ENCODE data around the gene UBR7.
"Not testable (repeated sequence)": the region's sequence is repeated elsewhere in the genome, so short reads cannot be mapped to it uniquely, and the experiment has no call there.

The UBR7 gene

DNA sequence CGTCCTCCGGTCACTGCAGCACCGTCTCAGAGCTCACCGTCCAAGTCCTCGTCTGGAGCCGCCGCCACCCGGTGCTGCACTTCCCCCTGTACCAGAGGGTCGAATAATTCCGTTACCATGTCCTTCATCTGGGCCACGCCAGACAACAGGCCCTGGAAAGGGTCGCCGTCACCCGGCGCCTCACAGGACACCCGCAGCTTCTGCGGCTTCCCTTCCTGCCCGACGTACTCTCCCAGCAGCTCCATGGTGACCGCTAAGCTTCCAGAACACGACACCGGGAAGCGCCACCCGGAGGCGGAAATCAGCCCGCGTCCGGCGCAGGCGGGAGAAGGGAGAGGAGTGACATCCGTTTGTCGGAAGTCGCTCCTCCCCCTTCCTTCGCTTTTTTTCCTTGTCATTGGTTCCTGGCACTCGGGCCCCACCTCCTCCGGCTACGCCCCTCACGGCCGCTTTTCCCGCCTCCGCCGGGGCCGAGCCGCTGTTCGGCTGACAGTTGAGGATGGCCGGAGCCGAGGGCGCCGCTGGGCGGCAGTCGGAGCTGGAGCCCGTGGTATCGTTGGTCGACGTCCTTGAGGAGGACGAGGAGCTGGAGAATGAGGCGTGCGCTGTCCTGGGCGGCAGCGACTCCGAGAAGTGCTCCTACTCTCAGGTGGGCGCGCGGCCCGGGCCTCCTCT is at the start of gene UBR7, which contains the start of gene GON7:
Gene UBR7, plus strand, starts transcription at position 464 of the 675 bp plus-strand sequence. Its CDS starts 36 bp downstream, at position 500.
Gene GON7, minus strand, starts transcription at position 273 of the 675 bp plus-strand sequence. Its CDS starts 28 bp downstream, at position 245.
- DNase-seq, result peak; percentile 91 to 95

GRCh38 chr14:93158349-93158748 is 48.7 kb upstream of the UBR7 start:
- not testable (repeated sequence) for DNase-seq

GRCh38 chr14:93159625-93160352 is 47.3 kb upstream of the UBR7 start:
- DNase-seq, result not testable (repeated sequence)

- no peak for DNase-seq
Observed at GRCh38 chr14:93160353-93160801, 46.7 kb upstream of the UBR7 start.

- no peak for DNase-seq
Observed at GRCh38 chr14:93161411-93161940, 45.6 kb upstream of the UBR7 start.

GRCh38 chr14:93163564-93163963 is 43.5 kb upstream of the UBR7 start:
- DNase-seq, result no peak

DNA sequence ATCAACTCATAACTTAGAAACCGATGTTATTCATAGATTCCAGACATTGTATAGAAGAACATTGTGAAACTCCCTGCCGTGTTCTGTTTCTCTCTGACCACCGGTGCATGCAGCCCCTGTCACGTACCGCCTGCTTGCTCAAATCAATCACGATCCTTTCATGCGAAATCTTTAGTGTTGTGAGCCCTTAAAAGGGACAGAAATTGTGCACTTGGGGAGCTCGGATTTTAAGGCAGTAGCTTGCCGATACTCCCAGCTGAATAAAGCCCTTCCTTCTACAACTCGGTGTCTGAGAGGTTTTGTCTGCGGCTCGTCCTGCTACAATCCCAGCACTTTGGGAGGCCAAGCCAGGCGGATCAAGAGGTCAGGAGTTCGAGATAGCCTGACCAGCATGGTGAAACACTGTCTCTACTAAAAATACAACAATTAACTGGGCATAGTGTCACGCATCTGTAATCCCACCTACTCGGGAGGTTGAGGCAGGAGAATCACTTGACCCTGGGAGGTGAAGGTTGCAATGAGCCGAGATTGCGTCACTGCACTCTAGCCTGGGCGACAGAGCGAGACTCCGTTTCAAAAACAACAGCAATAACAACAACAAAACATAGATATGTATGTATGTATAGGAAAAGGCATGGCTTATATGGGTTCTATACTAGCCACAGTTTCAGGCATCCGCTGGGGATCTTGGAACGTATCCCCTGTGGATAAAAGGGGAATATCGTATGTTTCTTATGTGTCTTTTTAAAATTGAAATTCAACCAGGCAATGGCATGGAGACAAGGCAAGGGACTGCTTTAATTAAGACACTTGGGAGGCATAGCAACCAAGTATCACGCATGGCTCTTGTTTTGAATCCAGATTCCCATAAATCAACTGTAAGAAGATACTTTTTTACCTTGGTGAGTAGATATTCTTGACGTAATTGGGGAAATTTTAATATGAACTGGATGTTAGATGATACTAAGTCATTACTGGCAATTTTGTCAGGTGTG is 41.5 kb upstream of the UBR7 start:
- DNase-seq, result not testable (repeated sequence)

DNA sequence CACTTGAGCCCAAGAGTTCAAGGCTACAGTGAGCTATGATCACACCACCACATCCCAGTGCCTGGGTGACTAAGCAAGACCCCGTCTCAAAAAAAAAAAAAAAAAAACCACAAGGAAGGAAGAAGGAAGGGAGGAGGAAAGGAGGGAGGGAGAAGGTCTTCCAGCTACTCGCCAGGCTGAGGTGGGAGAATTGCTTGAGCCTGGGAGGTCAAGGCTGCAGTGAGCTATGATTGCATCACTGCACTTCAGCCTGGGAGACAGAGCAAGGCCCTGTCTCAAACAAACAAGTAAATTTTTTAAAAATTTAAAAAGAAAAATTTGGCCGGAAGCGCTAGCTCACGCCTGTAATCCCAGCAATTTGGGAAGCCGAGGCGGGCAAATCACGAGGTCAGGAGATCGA is 38.4 kb upstream of the UBR7 start:
- DNase-seq, result not testable (repeated sequence)

GRCh38 chr14:93169619-93170018 is 37.4 kb upstream of the UBR7 start:
- not testable (repeated sequence) for DNase-seq

DNA sequence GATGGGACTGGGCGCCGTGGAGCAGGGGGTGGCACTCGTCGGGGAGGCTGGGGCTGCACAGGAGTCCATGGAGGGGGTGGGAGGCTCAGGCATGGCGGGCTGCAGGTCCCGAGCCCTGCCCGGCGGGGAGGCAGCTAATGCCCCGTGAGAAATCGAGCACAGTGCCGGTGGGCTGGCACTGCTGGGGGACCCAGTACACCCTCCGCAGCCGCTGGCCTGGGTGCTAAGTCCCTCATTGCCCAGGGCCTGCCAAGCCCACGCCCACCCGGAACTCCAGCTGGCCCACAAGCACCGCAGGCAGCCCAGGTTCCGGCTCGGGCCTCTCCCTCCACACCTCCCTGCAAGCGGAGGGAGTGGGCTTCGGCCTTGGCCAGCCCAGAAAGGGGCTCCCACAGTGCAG is 36.9 kb upstream of the UBR7 start:
- not testable (repeated sequence) for DNase-seq

- DNase-seq, result no peak
Observed at GRCh38 chr14:93171376-93171775, 35.7 kb upstream of the UBR7 start.

DNA sequence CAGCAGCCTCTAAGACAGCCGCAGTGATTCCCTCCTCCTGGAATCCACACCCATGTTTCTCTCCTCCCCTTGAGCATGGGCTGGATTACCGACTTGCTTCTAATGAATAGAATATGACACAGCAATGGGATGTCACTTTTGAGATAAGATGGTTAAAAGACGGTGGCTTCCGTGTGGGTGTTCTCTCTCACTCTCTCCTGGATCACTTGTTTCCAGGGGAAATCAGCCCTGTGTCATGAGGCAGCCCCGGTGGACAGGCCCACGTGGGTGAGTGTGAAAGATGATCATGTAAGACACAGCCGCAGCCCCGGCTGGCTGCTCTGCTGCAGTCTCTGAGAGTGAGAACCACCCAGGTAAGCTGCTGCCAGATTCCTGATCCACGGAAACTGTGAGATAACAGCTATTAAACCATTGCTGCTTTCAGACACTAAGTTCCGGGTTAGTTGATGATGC is 33.1 kb upstream of the UBR7 start:
- DNase-seq, result no peak

GRCh38 chr14:93174731-93175130 is 32.3 kb upstream of the UBR7 start:
- not testable (repeated sequence) for DNase-seq

GRCh38 chr14:93175492-93175891 is 31.6 kb upstream of the UBR7 start:
- no peak for DNase-seq

GRCh38 chr14:93183596-93184317 is 23.3 kb upstream of the UBR7 start:
- no peak for DNase-seq

DNA sequence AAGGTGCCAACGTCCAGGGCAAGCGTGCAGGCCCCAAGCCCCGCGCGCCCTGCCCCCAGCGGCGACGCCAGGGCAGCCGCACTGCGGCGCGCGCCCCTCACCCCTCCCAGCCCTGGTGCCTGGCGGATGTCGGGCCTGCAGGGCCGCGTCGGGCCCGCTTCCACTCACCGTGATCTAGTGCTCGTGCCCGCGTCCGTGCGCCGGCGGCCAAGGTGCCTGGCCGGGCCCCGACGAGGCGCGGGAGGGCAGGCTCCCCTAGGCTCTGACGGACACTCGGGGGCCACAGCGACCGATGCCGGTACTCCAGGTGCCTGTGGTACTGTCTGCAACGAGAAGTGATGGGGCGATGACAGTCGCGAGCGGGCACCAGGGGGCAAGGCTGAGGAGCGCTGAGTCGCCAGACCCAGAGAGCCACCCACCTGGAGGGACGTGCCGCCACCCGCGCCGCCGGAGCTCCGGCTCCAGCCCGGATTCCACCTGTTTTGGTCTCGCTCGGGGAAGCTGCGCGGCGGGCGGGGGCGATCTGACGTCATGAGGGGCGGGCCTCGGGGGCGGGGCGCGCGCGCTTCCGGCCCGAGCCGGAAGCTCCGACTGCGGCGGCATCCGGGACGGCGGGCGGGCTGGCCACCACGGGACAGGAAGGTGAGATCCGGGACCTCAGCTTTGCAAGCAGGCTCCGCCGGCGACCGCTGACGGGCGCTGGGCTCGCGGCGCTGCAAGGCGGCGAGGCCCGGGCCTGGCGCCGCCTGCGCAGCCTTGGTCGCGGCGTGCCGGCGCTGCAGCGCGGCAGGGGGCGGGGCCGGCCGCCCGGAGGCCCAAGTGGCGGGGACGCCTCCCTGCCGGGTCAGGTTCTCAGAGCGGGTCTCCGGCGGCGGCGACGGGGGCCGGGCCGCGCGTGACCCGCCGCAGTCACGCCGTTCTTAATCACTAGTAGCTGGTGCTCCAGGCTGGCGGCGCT is 22.4 kb upstream of the UBR7 start, which contains the start of the genes LYSET and MOAP1:
Gene LYSET, plus strand, starts transcription at position 927 of the 958 bp plus-strand sequence. CDS start 89 bp downstream, outside the sequence.
Gene MOAP1, minus strand, starts transcription at position 507 of the 958 bp plus-strand sequence. CDS start 655 bp downstream, outside the sequence.
- peak; percentile 85 to 87 for DNase-seq

DNA sequence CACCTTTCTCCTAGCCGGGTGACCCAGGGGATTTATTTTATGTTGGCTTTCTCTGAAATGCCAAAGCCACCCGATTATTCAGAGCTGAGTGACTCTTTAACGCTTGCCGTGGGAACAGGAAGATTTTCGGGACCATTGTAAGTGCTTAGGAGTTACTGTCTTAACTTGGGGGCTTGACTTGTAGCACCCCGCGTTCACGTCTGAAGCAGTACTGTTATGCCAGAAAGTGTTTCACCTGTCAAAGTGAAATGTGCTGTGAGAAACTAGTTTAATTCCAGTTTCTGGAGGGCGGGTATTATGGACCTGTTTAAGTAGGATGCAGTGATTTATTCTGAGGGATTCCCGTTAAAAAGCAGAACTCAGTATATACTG is 21.7 kb upstream of the UBR7 start:
- no peak for DNase-seq

DNA sequence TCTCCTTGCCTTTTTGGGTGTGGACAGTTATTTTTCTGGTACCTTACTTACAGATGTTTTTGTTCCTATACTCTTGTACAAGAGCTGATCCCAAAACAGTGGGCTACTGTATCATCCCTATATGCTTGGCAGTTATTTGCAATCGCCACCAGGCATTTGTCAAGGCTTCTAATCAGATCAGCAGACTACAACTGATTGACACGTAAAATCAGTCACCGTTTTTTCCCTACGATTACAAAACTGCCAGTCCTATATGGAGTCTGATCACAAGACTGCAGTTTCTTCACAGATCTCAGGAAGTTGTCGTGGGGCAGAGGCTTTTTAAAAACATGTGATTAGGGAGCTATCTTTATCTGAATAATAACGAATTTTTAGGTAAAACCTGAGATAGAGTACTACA is 20.6 kb upstream of the UBR7 start:
- no peak for DNase-seq

DNA sequence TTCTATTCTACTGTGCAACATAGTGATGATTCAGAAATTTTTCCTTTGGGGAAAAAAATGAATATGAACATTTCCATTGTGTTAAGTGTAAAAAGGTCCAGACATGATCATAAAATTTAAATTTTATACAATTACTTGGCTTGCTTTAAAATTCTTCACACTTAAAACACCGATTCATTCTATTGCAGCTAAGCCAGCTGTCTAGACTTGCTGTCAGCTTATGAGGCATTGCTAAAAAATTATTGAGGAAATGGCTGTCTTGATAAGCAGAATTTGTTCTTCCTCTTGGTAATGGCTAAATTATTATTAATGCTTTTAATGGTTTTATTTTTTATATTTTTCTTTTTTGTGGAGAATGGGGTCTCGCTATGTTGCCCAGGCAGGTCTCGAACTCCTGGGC is 20.1 kb upstream of the UBR7 start:
- no peak for DNase-seq

DNA sequence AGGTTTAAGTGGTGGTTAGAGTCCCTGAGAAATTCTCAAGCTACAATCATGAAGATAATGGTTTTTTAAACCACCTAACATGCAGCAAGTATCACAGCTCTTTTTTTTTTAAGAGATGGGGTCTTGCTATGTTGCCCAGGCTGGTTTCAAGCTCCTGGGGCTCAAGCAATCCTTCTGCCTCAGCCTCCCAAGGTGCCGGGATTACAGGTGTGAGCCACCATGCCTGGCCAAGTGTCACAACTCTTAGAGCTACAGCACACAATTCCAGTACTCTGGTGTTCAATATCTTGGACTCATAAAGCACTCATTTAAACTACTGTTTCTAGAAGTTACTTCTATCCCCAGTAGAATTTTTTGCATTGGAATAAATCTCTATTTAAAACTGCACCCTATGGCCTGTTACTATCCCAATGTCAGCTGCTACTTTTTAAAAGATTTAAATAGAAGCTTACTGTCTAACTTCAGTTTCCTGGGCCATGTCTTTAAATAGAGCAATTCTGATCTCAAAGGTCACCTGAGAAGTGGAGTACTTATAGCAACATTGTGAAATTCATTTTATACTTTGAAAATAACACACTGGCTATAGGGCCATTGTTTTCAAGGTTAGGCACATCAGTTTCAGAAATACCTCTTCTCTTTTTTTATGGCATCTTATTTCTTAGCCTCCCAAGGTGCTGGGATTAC is 11.6 kb upstream of the UBR7 start:
- no peak for DNase-seq
